OCI-M1 (cell line): Measurements from ENCODE around the gene SEZ6.

Source experiments
- DNase-seq: peaks from one replicate; lab custom pipeline; 2025; lab: John Stamatoyannopoulos, UW

SEZ6 gene

GRCh38 chr17:28953444-28954118 is 52.3 kb downstream of the SEZ6 start:
- peak; percentile 83 for DNase-seq

GRCh38 chr17:28951991-28952975 is 53.5 kb downstream of the SEZ6 start:
- DNase-seq: peak; percentile 100

DNA sequence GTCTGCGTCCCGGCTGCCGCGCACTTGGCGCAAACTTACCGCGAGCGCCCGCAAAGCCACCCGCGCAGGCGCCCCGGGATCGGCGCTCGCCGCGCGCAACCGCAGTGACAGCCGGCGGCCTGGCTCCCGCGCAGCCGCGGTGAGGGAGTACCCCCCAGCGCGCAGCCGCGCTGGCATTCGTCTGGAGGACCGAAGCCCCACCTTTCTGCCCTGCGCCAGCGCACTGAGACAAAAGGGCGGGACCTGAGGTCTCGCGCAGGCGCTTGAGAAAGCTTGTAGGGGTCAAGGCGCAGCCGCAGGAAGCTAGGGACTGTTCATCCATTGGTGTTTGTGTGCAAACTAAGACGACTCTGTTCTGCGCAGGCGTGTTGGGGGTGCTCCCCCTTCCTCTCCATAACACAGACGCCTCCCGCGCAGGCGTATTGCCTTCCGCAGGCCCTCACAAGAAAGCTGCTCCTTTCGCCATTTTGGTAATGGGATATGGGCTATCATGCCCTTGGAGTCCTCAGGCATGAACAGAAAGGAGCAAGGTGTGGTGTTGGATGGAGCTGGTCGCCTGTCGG is 54.3 kb downstream of the SEZ6 start, which contains the start of gene PHF12:
Gene PHF12 (minus strand): TSS at position 91 of the 563 bp plus-strand sequence. CDS start 558 bp downstream, outside the sequence.
- peak; percentile 100 for DNase-seq

DNA sequence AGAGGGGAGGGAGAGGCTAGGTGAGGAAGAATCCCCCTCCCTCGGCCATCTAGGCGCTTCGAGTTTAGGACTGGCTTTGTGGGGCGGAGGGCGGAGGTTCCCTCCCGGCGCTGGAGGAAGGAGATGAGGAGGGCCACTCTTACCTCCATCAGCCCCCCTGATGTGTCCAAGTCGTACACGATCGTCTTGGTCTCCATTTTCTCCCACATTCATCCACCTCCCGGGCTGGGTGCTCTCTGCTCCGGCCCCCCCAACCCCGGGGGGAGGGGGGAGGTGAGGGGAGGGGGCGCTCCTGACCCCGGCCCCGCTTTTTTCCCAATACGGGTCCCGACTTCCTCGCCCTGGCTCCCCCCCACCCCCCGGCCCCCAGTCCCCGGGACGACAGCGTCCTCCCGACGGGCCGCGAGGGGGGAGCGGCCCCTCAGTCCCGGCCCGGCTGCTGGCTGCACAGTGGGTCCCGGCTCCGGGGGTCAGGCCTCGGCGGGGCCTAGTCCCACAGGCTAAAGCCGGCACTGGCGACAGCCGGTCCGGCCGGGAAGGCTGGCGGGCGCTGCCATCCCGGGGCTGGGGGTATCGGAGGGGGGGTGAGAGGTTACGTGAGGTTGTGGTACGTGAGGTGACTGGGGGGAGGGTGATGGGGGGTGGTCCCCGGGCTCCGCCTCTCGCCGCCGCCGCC is 54.9 kb downstream of the SEZ6 start:
- no peak for DNase-seq

DNA sequence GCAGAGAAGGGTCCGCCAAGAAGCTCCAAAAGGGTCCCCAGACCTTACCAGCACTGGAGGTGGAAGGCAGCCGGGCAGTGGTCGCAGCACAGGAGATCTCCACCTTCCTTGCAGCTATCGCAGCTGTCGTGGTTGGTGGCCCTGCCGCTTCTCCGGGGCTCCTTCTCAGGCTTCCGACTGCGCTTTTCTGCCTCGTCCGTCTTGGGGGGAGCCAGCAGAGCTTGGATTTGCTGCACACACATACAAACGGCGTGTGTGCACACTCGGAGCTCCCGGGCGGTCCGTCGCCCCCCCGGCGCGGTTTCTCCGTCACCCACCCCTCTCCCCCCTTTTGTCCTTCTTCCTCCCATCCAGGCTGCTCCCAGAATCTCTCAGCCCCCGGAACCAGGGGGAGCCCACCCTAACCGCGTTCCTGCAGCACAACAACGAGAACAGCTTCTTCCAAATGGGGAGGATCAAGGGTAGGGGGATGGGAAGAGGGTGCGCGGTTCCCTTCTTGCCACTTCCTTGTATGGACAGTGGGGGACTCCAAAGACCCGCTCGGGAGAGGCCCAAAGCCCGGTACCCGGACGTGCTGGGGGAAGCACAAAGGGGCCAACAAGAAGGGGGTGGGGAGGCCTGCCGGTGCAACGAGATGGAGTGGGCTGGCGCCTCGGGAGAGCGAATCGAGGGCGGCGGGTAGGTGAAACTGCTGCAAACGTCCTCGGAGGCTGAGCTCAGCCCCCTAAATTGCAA is 55.6 kb downstream of the SEZ6 start:
- DNase-seq: peak; percentile 85

DNA sequence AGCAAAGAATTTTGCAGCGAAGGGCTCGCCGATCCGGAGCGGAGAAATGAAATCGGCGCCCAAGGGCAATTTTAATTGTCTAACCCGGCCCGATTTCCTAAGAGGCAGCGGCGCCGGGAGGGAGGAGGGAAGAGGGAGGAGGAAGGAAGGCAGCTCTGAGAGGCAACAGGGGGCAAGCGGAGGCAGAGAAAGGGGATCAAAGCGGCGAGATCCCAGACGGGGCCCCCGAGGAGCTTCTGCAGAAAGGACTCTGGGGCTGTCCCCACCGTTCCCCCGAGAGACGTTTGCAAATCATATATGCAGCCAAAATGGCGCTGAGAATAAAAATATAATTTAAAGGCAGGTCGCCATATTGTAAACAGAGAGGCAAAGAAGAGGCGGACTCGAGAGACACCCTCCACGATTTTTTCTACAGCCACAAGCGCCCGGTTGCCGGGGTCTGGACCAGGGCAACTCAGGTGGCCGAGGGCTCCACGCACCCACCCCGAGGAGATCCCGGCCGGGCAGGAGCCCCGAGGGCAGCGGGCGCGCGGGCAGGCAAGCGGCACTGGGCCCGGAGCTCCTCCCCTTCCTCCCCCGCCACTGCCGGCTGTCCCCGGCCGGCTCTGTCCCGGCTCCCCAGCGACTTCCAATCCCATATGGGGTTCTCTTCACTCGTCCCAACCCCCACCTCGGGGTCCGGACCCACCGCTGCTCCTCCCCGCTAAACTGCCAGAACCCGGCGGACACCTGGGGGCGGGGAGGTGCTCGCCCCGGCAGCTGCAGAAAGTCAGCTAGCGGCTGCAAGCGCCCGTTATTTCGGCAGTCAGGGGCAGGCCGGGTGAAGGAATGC is 56.4 kb downstream of the SEZ6 start:
- DNase-seq: peak; percentile 81

- no peak for DNase-seq
Measured at GRCh38 chr17:28948873-28949184, 57.0 kb downstream of the SEZ6 start.

DNA sequence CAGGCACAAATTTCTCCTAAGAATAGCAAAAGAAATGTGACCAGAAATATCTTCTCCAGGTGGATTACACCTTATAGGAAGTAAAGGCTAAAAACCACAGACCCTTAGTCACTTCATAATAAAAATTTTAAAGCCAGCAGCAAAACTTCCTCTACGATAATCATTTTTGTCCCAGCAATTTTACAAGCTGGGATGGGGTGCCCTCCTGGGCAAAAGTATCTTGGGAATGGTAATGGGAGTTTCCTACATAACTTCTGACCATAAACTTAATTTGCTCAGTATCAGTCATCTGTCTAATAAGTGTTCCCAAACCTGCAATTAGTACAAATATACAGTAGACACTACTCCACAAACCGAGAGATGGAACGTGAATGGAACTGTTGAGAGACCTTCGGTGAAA is 57.5 kb downstream of the SEZ6 start:
- no peak for DNase-seq

DNA sequence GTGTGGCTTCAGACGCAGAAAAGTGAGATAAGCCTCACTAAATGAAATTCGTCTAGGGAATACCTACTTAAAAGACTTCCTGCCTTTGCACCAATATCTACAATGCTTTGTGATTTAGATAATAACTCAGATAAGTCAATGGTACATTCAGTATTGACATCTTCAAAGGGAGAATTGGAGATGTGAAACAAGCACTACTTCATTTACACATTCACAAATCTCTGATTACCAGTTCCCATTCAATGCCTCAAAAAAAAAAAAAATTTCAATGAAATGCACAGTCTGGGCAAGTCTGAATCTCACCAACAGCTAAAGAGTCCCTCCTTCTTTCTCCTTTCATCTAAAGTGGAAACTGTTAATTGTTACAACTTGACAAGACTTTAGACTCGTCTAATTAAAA is 58.2 kb downstream of the SEZ6 start:
- DNase-seq: no peak

GRCh38 chr17:28946239-28946638 is 59.6 kb downstream of the SEZ6 start:
- DNase-seq: no peak

DNA sequence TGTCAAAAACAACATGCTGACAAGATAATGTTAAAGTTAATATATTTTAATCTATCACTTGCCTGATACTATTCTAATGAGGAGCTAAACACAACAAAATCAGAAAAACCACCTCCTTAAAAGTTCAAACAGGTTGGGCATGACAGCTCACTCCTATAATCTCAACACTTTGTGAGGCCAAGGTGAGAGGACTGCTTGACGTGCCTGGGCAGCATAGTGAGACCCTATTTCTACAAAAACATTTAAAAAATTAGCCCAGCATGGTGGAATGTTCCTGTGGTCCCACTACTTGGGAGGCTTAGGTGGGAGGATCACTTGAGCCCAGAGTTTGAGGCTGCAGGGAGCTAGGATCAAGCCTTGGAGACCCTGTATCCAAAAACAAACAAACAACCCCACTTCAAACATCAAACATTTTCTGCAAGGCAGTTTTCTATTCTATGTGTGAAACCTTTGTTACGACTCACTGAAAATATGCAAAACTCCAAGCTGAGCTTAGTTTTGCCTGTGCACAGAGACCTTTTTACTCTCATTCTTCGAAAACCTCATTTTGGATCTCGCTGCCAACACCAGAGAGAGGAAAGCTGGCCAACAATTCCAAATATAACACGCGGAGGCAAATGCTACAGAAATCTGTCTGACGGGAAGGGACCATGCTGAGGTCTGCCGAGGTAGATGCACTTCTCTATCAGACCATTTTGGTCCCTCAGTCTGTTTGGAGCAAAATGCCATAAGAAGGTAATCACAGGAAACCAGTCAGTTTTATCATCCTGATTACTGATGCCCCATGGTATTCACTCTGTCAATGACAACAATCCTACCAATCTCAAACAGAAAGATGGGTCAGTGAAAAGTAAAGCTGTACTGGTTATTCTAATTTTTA is 60.7 kb downstream of the SEZ6 start:
- no peak for DNase-seq

GRCh38 chr17:28944343-28944742 is 61.5 kb downstream of the SEZ6 start:
- no peak for DNase-seq

DNA sequence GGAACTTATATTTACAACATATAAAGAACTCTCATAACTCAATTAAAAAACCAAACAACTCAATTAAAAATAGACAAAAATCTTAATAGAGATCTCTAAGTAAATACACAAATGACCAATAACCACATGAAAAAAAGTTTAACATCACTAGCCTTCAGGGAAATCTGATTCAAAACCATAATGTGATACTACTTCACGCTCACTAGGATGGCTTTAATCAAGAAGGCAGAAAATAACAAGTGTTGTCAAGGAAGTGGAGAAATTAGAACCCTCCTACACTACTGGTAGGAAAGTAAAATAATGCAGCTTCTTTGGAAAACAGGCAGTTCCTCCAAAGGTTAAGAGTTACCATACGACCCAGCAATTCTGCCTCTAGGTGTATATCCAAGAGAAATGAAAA is 62.9 kb downstream of the SEZ6 start:
- DNase-seq: no peak

DNA sequence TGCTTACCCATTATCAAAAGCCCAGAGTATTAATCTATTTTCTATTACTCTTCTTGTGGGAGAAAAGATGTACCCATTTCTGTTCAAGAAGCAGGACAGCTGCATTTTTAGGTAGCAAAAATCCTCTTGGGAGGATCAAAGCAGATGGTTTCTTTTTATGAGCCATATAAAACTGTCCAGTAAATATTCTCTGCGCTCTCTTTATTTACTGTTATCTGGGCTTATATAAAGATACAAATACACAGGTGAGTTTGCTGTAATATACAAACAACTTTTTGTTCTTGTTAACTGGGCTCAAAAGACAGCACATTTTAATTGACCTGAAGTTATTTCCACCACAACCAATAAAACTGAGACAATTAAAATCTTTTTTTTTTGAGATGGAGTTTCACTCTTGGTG is 64.6 kb downstream of the SEZ6 start:
- no peak for DNase-seq

GRCh38 chr17:28940675-28941074 is 65.2 kb downstream of the SEZ6 start:
- DNase-seq: no peak

DNA sequence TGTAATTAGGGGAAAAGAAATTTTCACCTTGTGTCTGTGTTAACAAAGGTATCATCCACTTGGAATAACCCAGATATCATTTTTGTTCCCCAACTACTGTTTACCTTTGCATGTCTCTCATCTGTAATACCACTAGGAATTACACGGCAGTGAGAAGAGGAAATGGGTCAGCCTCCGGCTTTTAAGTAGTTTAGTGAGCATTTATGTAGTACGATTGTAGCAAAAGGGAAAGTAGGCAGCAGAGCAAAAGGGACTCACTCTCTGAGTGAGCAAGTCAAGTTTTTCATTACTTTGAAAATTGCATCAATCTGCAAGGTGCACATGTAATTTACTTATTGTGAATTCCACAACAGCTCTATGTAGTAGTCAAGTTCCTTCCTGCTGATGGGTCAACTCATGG is 65.7 kb downstream of the SEZ6 start:
- DNase-seq: no peak

DNA sequence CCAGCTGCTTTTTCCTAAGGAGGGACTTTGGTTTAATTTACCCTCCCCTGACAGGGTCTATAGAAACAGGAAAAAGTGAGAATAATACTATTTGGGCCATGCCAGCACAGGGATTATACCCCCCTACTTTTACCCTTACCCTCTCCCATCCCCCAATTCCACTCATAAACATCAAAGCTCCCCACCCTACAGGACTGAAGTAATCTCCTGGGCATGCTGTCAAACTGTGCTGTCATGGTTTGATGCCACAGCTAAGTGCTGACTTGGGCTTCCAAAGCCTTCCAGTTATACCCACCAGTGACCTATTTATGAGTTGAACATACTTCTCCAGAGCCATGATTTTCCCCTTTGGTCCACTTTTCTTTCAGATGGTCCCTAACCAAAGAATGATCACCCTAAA is 67.3 kb downstream of the SEZ6 start:
- no peak for DNase-seq

GRCh38 chr17:28937044-28937729 is 68.6 kb downstream of the SEZ6 start:
- no peak for DNase-seq
